HG03439 (cell line): Measurements from ENCODE around the gene TOM1L2.
"Not testable (repeated sequence)": the region's sequence is repeated elsewhere in the genome, so short reads cannot be mapped to it uniquely, and the experiment has no call there.

Source experiments
- ATAC-seq: cut with Tn5 transposase; IDR thresholded peaks from one replicate; pipeline ENCODE4 v1.9.1; 2021; ENCODE audit warnings: mild to moderate bottlenecking, moderate library complexity; ENCODE audit not compliant: unreplicated experiment

TOM1L2 gene

DNA sequence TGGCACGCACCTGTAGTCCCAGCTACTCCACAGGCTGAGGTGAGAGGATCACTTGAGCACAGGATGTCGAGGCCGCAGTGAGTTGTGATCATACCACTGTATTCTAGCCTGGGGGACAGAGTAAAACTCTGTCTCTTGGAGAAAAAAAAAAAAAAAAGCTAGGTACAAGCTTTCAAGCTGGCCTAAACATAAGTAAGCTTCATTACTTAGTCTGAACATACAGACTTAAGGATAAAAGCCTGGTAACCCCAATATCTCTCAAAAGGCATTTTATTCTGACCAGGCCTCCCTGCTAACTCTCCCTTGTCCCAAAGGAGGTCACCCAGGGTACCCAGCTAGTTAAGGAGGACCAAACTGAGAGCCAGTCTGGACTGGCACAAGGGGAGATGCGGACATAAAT, 46.2 kb downstream of the TOM1L2 start:
- no peak for ATAC-seq

DNA sequence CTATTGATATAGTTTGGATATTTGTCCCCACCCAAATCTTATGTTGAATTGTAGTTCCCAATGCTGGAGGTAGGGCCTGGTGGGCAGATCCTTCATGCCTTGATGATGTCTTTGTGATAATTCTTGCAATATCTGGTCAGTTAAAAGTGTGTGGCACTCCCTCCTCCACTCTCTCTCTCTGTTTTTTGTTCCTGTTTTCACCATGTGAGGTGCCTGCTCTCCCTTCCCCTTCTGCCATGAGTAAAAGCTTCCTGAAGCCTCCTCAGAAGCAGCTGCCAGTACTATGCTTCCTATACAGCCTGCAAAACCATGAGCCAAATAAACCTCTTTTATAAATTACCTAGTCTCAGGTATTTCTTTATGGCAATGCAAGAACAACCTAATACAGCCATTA, 47.3 kb downstream of the TOM1L2 start:
- ATAC-seq: no peak

DNA sequence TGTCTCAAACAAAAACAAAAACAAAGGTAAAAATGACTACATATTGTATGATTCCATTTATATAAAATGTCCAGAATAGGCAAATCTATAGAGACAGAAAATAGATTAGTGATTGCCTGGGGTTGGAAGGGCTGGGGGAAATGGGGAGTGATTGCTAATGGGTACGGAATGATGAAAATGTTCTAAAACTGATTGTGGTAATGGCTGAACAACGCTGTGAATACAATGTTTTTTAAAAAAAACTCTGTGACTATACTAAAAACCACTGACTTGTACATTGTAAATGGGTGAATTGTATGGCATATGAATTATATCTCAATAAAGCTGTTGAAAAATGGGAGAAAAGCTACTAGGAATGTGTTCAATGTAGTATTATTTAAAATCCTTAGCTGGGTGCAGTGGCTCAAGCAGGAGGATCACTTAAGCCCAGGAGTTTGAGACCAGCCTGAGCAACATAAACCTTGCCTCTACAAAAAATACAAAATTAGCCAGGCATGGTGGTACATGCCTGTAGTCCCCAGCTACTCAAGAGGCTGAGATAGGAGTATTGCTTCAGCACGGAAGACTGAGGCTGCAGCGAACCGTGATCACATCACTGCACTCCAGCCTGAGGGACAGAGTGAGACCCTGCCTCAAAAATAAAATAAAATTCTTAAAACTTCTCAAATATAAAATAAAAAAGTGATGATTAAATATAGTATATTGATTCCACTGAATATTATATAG, 47.9 kb downstream of the TOM1L2 start:
- no peak for ATAC-seq

DNA sequence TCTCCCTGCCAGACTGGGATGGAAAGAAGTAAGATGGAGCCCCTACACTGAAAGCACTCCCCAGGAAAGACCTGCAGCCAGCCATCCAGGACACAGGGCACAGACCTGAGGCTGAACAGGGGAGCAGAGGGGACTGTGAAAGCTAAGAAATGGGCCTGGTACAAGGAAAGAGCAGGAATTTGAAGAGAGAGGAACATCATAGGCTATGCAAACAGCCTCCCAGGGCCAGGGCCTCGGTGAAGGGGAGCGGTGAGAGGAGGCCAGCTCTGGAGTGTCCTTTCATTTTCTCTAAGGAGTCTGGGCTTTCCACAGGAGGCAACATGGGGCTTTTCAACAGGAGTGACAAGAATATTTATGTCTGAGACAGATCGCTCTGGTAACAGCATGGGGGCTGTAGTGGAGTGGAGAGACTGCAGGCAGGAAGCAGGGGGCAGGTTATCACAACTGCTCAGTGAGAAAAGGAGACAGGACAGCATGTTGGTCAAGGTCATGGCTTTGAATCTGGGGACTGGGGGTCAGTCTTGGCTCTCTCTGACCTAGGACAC, 50.1 kb downstream of the TOM1L2 start:
- no peak for ATAC-seq

DNA sequence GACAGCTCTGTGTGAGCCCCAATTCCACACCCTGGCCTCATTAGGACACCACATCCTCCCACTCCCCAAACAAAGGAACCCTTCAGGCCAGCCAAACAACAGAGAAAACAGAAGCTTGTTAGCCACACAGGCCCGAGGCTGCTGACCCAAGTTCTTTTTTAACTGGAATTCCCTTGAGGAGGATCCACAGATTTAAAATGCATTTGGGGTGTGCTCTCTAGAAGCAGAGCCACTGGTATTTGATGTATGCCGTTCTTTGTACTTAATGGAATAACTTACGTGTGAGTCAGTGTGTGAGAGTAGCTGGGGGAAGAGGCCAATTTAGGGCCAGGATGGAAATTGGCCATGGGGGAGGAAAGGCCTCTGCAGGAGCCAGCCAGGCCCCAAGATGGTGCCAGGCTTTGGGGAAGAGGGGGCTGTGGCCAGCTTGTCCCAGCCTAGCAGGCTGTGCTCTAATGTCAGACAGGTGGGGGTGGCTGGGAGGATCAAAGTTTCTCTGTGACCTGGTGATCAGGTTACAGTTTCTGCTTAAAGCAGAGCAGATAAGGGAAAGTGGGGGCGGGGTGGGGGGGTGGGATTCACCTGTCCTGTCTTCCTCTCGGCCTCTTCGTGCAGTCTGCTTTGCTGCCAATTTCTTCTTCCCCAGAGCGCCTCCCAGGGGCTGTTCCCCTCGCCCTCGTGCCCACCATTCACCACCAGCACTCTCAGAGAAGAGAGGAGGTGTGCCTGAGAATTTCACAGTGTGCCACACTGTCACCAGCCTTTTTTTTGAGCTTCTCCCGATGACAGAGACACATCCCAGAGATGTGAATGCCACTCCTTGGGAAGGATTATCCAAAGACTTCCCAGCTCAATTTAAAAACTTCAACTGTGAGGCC, 50.8 kb downstream of the TOM1L2 start:
- no peak for ATAC-seq

DNA sequence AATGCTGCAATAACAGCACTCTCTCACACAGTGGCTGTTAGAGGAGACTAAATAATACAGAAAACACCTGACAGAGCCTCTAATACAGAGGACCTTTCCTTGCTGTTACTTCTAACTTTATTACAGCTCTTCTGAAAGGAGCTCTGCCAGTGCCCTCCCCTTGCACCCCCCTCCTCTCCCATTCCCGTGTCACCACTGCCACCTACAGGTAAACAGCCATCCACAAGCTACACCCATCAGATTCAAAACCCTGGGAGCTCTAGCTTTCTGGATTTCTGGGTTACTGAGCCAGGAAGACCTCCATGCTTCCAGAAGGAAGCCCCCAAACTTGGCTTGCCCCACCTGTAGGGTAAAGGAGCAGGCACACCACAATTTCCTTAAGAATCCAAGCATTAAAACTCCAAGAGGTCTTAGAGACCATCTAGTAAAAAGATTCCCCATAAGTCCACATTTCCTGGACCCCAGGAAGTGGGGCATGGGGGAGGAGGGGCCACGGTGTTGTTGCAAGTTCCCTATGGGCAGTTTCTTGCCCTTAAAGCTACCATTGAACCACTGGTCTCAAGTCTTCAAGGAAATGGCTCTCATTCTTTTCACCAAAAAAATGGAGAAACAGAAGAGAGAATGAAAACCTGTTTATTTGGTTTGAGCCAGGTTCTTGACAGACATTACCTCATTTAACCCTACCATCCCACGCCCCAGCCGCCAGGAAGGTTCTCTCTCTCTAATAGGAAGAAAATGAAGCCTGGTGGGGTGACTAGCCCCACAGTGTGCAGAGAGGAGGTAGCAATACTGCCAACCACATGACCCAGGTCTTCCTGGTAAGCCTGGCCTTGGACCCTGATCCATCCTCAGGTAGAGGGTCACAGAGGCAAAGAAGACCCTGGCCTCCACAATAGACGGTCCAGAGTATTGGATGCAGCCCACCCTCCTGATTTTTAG, 52.8 kb downstream of the TOM1L2 start:
- ATAC-seq: no peak

DNA sequence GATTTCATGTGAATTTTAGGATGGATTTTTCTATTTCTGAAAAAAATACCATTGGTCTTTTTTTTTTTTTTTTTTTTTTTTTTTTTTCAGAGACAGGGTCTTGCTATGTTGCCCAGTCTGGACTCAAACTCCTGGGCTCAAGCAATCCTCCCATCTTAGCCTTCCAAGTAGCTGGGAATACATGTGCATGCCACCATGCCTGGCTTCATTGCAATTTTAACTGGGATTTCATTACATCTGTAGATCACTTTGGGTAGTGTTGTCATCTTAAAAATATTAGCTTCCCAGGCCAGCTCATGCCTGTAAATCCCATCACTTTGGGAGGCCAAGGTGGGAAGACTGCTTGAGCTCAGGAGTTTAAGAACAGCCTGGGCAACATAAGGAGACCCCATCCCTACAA, 54.8 kb downstream of the TOM1L2 start:
- no peak for ATAC-seq

DNA sequence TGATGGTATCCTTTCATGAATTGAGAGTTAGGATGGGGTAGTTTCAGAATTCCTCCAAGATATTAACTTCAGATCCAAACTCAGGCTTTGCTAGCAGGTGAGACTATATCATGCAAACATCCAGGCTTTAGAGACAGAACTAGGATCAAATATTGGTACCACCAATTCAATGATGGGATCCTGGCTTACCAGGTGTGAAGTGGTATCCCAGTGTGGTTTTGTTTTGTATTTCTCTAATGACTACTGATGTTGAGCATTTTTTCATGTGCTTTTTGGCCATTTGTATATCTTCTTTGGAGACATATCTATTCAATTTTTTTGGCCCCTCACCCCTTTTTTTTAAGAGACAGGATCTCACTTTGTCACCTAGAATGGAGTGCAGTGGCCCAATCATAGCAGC, 57.0 kb downstream of the TOM1L2 start:
- no peak for ATAC-seq

DNA sequence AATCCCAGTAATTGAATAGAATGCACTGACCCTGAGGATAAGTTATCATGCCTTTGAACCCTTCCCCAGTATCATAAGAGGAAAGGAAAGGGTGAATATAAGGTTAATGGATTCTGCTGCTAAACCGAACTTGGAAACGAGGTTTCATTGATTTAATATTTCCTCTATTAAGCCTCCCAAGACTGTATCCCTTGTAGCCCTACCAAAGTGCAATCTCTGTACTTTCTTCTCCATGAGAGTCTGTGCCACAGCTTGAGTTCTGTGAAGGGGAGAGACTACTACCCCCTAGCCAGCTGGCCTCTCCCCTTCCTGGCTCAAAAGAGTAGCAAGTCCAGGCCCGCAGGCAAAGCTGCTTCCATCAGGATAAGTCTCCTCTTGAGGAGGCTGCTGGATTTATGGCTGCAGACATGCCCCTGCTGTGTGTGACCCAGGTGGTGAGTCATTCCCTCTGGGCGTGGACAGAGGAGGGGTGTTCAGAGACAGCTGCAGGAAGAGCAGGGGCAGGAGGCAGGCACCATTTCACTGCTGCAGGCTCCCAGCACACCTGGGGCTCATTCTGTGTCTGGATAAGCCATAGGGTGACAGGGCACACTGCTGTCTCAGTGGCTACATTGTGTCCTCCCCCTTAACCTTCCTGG, 58.4 kb downstream of the TOM1L2 start:
- ATAC-seq: no peak

DNA sequence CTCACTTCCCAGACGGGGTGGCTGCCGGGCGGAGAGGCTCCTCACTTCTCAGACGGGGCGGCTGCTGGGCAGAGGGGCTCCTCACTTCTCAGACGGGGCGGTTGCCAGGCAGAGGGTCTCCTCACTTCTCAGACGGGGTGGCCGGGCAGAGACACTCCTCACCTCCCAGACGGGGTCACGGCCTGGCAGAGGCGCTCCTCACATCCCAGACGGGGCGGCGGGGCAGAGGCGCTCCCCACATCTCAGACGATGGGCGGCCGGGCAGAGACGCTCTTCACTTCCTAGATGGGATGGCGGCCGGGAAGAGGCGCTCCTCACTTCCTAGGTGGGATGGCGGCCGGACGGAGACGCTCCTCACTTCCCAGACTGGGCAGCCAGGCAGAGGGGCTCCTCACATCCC, 59.9 kb downstream of the TOM1L2 start:
- ATAC-seq: not testable (repeated sequence)

DNA sequence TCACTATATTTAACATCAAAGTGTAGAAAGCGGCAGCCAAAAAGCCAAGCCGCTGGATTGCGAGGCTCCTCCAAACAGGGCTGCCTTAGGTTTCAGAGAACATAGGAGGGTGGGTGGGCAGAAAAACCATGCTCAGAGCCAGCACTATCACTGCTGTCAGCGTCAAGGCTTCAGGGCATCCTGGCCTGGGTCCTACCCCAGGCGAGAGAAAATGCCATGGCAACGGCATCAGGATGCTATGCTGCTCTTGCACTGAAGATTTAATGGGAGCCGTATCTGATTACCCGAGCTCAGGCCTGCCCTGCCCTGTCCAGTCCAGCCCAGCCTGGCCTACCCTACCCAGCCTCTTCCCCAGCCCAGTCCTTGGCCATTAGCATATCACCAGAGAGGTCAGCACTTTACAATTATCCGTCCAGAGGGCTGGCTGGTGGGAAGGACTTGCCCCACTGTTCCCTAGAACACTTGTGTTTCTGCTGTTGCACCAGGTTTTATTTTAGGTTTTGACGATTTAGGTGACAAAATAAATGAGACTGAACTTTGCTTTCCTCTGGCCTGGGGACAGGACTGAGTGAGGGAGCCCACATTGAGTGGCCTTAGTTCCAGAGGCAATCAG, 61.1 kb downstream of the TOM1L2 start:
- ATAC-seq: no peak

DNA sequence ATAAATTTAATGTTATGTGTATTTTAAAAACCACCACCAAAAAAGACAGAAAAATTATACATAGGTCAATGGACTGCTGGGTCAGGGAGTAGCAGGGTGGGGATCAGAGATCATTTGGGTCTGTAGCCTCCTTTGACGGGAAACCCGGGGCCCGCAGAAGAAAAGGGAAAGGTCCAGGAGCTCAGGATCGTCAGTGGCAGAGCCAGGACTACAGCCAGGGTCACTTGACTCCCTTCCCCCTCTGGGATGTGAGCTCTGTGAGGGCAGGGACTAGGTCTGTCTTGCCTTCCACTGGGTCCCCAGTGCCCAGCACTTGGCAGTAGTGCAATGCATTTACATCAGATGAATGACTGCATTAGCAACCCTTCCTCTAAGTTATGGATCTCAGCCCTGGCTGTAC, 62.1 kb downstream of the TOM1L2 start:
- ATAC-seq: no peak

DNA sequence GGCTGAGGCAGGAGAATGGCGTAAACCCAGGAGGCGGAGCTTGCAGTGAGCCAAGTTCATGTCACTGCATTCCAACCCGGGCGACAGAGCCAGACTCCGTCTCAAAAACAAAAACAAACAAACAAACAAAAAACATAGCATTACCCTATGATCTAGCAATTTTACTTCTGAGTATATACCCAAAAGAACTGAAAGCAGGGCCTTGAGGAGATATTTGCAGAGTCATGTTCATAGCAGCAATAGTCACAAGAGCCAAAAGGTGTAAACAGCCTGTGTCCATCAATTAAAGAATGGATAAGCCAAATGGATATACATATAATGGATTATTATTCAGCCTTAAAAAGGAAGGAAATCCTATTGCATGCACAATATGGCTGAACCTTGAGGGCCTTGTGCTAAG, 63.1 kb downstream of the TOM1L2 start:
- no peak for ATAC-seq

DNA sequence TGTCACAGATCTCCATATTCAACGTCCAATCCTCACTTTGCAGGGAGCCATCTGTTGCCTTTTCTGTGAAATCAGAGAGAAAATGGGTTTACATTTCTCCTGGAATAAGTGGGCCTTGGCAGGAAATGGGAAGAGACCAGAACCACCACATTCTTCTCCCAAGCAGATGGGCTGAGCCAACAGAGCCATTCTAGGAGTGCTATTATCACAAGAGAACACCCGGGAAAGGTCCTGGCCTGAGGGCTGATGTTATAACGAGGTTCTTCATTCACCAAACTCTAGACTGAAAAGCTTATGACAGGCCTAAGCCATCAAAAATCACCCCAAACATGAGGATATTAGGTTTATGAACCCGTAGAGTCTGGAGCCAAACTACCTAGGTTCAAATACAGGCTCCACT, 64.7 kb downstream of the TOM1L2 start:
- no peak for ATAC-seq

DNA sequence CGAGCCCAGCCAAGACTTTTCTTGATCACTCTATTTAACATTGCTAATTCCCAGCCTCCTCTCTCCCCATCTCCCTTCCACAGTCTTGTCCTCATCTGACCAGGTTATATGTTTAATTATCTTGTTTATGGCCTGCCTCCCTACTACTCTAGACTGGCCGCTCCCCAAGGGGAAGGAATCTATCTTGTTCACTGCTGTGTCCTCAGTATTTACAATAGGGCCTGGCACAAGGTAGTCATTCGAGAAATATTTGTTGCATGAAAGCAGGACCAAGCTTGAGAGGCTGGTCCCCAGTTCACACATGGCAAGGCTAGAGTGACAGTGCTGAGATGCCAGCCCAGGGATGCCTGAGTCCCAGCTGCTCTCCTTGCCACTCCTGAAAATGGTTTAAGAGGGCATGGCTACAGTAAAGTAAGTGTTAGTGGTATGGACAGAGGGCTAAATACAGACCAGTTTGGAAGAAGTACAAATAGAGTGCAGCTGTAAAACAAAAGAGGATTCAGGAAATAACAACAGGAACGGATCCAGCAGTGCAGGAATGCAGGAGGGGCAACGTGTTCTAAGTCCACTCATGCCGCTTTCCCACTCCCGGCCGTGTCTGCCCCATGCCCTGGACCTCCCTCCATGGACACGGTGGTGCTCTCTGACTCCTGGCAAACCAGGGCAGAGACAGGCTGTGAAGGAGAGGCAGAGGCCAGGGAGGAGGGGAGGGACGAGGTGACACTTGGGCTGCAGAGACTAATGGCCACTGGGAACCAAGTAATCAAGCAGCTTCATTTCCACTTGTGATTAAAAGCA, 65.6 kb downstream of the TOM1L2 start:
- ATAC-seq: no peak

DNA sequence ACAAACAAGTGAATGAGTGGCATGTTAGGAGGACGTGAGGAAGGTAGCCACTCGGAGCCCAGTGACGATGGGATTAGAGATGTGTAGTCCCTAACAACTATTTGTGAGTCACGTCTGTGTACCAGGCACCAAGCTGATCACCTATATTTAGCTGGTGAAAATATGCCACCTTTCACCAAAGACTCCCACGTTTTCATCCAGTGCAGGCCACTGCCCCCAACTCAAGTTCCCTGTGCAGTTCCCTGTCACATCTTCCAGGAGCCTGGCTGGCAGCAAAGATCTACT, 67.2 kb downstream of the TOM1L2 start:
- ATAC-seq: no peak

DNA sequence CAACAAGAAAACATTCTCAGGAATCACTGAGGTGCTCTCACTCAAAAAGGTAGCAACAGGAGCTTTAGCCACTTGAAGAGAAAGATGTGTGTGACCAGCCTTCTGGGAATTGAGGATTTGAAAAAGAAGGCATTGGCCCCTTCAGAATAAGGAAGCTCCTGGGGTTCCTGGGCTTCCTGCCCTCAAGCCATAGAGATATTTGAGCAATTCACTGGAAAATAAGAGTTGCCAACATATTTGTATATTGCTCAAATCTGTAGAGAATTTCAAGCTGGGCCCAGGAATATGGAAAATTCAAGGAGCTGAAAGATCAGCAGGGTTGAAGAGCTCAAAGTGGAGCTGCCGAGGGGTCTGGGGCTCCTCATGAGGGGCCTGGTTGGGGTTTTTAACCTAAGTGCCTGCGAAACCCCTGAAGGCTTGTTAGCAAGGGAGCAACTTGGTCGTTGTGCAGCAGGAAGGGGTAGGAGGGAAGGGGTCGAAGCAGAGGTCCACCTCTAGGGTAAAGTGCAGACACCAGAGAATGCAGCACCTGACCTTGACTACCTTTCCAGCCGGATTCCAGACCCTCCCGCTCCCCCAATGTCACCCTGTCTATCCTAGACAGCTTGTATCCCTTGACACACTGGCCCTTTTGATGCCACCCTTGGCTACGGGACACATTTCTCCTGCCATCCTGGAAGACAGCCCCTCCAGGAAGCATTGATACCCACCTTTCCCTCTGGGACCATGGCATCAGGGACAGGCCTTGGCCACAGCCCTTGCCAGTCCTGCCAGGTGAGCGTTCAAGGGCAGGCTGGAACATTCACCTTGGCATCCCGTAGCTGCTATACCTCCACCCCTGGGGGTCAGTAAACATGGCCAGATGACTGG, 67.8 kb downstream of the TOM1L2 start:
- ATAC-seq: no peak

DNA sequence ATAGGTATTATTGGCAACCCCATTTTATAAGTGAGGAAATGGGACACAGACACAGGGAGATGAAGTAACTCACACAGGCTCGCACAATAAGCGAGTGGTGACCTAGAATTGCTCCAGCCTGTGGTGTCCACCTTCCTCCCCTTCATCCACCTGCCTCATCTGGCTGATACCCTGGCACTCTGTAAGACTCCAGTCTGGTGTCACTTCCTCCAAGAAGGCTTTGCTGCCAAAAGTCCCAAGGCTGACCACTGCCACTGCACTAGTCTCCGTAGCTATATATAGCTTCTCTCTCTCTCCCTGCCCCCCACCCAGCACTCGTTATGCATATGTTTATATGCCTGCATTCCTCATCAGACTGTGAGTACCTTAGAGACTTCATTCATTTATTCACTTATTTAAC, 69.3 kb downstream of the TOM1L2 start:
- no peak for ATAC-seq

DNA sequence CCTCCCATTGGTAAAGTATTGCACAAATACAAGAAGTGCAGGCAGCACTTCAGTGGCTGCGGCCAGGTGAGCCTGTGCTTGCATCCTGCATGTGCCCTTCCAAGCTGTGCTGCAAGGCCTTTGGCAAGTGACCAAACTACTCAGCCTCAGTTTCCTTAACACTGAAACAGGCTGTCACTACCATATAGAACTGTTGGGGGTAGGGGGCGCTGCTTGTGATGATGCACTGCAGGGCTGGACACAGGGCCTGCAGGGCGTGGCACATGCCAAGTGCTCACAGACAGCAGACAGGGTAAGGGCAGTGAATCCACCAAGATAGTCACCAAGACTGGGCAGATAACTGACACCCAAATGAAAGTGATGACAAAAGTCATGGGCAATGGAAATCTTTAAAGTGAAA, 69.8 kb downstream of the TOM1L2 start:
- no peak for ATAC-seq
